Body of pancreas (tissue), 4 donors: Measurements from ENCODE around the gene BCR.

Source experiments
- POLR2A ChIP-seq, 3 donors: fragments of 450-650 bp; IDR thresholded peaks; one replicate each; pipeline ENCODE4 v1.6.1; 2016; ENCODE audit warnings: antibody characterized with exemption in 3 of 3, mild to moderate bottlenecking in 2 of 3
- TF ChIP-seq, protein P1 (sequence below), 7 experiments: fragments of 450-650 bp in 4 of 7; fragments of 200-600 bp in 3 of 7; sonication (generic) in 3 of 7; IDR thresholded peaks; one replicate each; pipeline ENCODE4 v1.5.1; 2016 to 2019; ENCODE audit warnings: antibody characterized with exemption in 7 of 7

DNA sequence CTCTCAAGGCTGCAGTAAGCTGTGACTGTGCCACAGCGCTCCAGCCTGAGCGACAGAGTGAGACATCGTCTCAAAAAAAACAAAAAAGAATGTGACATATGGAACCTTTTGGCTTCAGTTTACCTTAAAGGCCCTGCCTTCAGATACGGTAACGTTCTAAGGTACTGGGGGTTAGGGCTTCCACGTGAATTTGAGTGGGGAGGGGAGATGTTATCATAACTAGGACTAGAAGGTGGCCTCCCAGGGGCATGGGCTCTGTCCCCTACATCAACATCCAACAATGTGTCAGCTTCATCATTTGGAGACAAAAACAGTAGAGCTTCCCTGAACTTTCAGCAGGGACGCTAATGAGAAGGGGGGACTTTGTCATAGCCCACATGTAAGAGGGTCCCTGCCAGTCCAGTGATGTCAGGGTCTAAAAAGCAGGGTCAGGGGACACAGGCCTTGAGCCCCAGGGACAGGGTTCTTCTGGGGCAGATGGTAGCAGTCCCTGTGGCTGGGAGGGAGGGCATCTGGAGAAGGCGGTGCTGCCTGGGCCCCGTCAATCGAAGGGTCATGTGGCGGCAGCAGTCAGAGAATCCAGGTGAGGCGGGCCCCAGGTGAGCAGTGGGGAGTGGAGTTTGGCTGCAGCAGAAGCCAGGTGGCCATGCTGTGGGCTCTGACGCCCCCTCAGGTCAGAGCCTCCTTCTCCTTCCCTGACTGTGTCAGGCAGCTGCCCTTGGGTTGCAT is 79.8 kb downstream of the BCR start:
- TF ChIP-seq POLR2A (IDR thresholded peaks at IDR 0.05): no peak
- TF ChIP-seq, protein P1, sequence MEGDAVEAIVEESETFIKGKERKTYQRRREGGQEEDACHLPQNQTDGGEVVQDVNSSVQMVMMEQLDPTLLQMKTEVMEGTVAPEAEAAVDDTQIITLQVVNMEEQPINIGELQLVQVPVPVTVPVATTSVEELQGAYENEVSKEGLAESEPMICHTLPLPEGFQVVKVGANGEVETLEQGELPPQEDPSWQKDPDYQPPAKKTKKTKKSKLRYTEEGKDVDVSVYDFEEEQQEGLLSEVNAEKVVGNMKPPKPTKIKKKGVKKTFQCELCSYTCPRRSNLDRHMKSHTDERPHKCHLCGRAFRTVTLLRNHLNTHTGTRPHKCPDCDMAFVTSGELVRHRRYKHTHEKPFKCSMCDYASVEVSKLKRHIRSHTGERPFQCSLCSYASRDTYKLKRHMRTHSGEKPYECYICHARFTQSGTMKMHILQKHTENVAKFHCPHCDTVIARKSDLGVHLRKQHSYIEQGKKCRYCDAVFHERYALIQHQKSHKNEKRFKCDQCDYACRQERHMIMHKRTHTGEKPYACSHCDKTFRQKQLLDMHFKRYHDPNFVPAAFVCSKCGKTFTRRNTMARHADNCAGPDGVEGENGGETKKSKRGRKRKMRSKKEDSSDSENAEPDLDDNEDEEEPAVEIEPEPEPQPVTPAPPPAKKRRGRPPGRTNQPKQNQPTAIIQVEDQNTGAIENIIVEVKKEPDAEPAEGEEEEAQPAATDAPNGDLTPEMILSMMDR (IDR thresholded peaks at IDR 0.05): no peak
